Measurements from ENCODE around the gene ELN.

- no peak for TF ChIP-seq EGR1 (IDR thresholded peaks at IDR 0.05)
- no peak for TF ChIP-seq EP300 (IDR thresholded peaks at IDR 0.05; ENCODE audit: borderline replicate concordance)
- no peak for TF ChIP-seq TCF12 (IDR thresholded peaks at IDR 0.05; ENCODE audit: low read depth)
- no peak for TF ChIP-seq REST (IDR thresholded peaks at IDR 0.05; ENCODE audit: low read depth)
- no peak for TF ChIP-seq CREB1 (IDR thresholded peaks at IDR 0.05; ENCODE audit: low read depth)
Measured at GRCh38 chr7:74058486-74058885, 30.5 kb downstream of the ELN start.
